Measurements from ENCODE around the gene MAP3K13. TPM values are rescaled to one million over a fixed set of nuclear protein-coding genes. Genes with fewer than 3 reads are reported as not detected.

Gene MAP3K13
- polyA plus RNA-seq, 1 donor (not counting 4 experiments of a cell fraction or from before 2014, with no cell fraction given): 23.0 TPM

DNA sequence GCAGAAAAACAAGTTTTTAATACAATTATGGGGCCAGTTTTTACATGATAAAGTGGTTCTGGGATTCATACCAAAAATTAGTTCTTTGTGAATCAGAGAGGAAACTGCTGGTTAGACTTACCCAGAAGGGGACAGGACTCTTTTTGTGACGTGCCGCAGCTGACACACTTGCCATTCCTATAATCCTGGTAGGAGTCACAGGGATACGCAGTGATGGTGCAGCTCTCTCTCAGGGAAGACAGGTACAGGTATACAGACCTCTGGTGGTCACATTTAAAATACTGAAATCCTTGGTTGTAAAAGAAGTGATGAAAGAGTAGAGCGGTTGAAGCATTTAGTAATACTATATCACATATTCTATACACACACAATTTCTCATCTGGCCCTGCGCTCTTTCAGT, 156.1 kb downstream of the MAP3K13 start:
- Histone ChIP-seq H3K27ac (ENCODE audit: control insufficient read depth, insufficient read depth, low read length) (no peak overlapping the region), H3K27me3 (ENCODE audit: control insufficient read depth, extremely low read depth, insufficient read depth, low read length) (peaks cover 6% of the 10 kb centered on the region), H4K20me1 (ENCODE audit: control insufficient read depth, extremely low read depth, insufficient read depth, low read length) (no peaks in the 10 kb centered on the region), H3K9me1 (ENCODE audit: control insufficient read depth, extremely low read depth, insufficient read depth, low read length) (no peaks in the 10 kb centered on the region), H3K4me2 (ENCODE audit: control insufficient read depth, extremely low read depth, insufficient read depth, low read depth, low read length) (no peak overlapping the region), H3K9me3 (ENCODE audit: control insufficient read depth, low read depth, low read length) (no peaks in the 10 kb centered on the region), H3K79me2 (ENCODE audit: control insufficient read depth, insufficient read depth, low read length) (no peaks in the 10 kb centered on the region), H3K4me3 (ENCODE audit: control insufficient read depth in 2 of 3, extremely low read depth in 1 of 3, insufficient read depth in 2 of 3, low read depth in 1 of 3, low read length in 3 of 3) (no peak overlapping the region), H3K9ac (ENCODE audit: control insufficient read depth, extremely low read depth, insufficient read depth, low read length) (no peak overlapping the region), H3K4me1 (ENCODE audit: control insufficient read depth, extremely low read depth, insufficient read depth, low read length) (no peaks in the 10 kb centered on the region), H2AFZ (ENCODE audit: control insufficient read depth, low read length) (no peak overlapping the region), H3K36me3 (ENCODE audit: control insufficient read depth in 2 of 2, extremely low read depth in 1 of 2, insufficient read depth in 2 of 2, low read length in 2 of 2) (no peaks in the 10 kb centered on the region)
- DNase-seq (ENCODE audit: low read depth, low spot score) (no peak), FAIRE-seq (no peak)
- dilution Hi-C loops (cut with MboI; ENCODE audit: extremely low pct_ligation_motif_present, low sequenced_read_pairs): no loop called here
- no peak for TF ChIP-seq EZH2 (IDR thresholded peaks at IDR 0.05; ENCODE audit: low read length)
- TF ChIP-seq, protein P1, sequence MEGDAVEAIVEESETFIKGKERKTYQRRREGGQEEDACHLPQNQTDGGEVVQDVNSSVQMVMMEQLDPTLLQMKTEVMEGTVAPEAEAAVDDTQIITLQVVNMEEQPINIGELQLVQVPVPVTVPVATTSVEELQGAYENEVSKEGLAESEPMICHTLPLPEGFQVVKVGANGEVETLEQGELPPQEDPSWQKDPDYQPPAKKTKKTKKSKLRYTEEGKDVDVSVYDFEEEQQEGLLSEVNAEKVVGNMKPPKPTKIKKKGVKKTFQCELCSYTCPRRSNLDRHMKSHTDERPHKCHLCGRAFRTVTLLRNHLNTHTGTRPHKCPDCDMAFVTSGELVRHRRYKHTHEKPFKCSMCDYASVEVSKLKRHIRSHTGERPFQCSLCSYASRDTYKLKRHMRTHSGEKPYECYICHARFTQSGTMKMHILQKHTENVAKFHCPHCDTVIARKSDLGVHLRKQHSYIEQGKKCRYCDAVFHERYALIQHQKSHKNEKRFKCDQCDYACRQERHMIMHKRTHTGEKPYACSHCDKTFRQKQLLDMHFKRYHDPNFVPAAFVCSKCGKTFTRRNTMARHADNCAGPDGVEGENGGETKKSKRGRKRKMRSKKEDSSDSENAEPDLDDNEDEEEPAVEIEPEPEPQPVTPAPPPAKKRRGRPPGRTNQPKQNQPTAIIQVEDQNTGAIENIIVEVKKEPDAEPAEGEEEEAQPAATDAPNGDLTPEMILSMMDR (optimal IDR thresholded peaks at IDR 0.05 in 1 of 3, IDR thresholded peaks at IDR 0.05 in 1 of 3, conservative IDR thresholded peaks at IDR 0.05 in 1 of 3; ENCODE audit: extremely low read depth in 1 of 3, insufficient read depth in 2 of 3, low read length in 3 of 3): peak in 2 of 3 experiments; percentile 14 to 15

DNA sequence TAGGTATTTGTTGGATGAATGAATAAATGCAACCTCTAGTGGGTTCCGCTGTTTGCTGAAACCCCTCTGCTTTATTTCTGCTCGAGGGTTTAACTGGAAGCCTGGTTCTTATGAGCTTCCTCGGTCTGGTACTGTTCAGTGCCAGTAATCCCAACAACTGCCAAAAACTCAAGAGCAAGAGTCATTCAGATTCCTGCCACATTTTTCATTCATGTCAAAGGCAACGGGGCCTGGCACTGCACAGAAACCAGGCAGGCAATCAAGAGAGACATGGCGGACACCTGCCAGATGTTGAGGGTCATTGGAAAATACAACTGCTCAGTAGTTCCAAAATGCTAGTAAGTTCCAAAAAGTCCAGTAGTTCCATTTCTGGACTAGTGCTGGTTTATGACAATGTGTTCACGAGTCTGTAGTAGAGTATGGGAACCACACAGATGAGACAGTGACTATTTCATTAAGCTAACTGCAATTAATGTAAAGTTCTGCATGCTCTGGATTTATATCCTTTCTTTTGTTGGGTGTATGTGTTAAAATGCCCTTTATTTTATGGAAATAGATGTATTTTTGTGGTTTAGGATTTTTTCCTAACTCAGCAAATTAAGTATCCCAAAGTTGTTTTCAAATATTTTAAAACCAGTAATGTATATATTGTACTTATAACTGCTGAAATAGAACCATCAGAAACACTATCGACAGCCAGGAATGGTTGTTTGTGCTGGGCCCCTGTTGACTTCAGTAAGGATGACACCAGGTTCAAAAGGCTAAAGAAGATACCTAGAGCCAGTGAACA, 158.6 kb downstream of the MAP3K13 start:
- FAIRE-seq: no peak

More for the DNA sequence above, 158.6 kb downstream of the MAP3K13 start:
- Histone ChIP-seq H3K9me3 (ENCODE audit: control insufficient read depth, low read depth, low read length) (no peaks in the 10 kb centered on the region), H2AFZ (ENCODE audit: control insufficient read depth, low read length) (no peak overlapping the region), H3K4me2 (ENCODE audit: control insufficient read depth, extremely low read depth, insufficient read depth, low read depth, low read length) (no peak overlapping the region), H3K27ac (ENCODE audit: control insufficient read depth, insufficient read depth, low read length) (no peak overlapping the region), H3K27me3 (ENCODE audit: control insufficient read depth, extremely low read depth, insufficient read depth, low read length) (peaks cover 6% of the 10 kb centered on the region), H4K20me1 (ENCODE audit: control insufficient read depth, extremely low read depth, insufficient read depth, low read length) (no peaks in the 10 kb centered on the region), H3K9me1 (ENCODE audit: control insufficient read depth, extremely low read depth, insufficient read depth, low read length) (no peaks in the 10 kb centered on the region), H3K36me3 (ENCODE audit: control insufficient read depth in 2 of 2, extremely low read depth in 1 of 2, insufficient read depth in 2 of 2, low read length in 2 of 2) (no peaks in the 10 kb centered on the region), H3K9ac (ENCODE audit: control insufficient read depth, extremely low read depth, insufficient read depth, low read length) (no peak overlapping the region), H3K4me1 (ENCODE audit: control insufficient read depth, extremely low read depth, insufficient read depth, low read length) (no peaks in the 10 kb centered on the region), H3K4me3 (ENCODE audit: control insufficient read depth in 2 of 3, extremely low read depth in 1 of 3, insufficient read depth in 2 of 3, low read depth in 1 of 3, low read length in 3 of 3) (no peak overlapping the region), H3K79me2 (ENCODE audit: control insufficient read depth, insufficient read depth, low read length) (no peaks in the 10 kb centered on the region)
- TF ChIP-seq EZH2 (IDR thresholded peaks at IDR 0.05; ENCODE audit: low read length): no peak
- TF ChIP-seq, protein P1 (optimal IDR thresholded peaks at IDR 0.05 in 1 of 3, IDR thresholded peaks at IDR 0.05 in 1 of 3, conservative IDR thresholded peaks at IDR 0.05 in 1 of 3; ENCODE audit: extremely low read depth in 1 of 3, insufficient read depth in 2 of 3, low read length in 3 of 3): no peak
- dilution Hi-C loops (cut with MboI; ENCODE audit: extremely low pct_ligation_motif_present, low sequenced_read_pairs): no loop called here
- no peak for DNase-seq (ENCODE audit: low read depth, low spot score)
